ENCODE results near the gene NME3. TPM values are rescaled to one million over a fixed set of nuclear protein-coding genes. Genes with fewer than 3 reads are reported as not detected.

NME3 gene
- total RNA-seq, 1 donor: 63.9 TPM

DNA sequence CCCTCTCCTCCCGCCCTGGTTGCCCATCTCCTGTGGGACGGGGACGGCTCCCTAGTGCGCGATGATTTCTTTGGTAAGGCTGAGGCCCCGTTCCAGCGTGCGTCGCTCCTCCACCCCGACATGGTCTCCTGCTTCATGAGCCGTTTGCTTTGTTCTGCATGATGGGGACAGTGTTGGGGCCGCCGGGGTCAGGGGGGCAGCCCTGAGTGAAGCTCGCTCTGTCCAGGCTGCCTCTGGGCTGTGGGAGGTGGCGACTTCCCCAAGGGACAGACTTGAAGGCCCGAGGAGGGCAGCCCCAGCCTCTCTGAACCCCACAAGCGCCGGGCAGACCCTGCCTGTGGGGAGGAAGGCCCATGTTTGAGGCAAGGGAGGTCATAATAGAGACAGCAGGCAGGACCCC, 12.4 kb downstream of the NME3 start:
- DNase-seq (ENCODE audit: low read depth): no peak

GRCh38 chr16:1757714-1758461, 13.5 kb downstream of the NME3 start:
- TF ChIP-seq, protein P1, sequence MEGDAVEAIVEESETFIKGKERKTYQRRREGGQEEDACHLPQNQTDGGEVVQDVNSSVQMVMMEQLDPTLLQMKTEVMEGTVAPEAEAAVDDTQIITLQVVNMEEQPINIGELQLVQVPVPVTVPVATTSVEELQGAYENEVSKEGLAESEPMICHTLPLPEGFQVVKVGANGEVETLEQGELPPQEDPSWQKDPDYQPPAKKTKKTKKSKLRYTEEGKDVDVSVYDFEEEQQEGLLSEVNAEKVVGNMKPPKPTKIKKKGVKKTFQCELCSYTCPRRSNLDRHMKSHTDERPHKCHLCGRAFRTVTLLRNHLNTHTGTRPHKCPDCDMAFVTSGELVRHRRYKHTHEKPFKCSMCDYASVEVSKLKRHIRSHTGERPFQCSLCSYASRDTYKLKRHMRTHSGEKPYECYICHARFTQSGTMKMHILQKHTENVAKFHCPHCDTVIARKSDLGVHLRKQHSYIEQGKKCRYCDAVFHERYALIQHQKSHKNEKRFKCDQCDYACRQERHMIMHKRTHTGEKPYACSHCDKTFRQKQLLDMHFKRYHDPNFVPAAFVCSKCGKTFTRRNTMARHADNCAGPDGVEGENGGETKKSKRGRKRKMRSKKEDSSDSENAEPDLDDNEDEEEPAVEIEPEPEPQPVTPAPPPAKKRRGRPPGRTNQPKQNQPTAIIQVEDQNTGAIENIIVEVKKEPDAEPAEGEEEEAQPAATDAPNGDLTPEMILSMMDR (IDR thresholded peaks at IDR 0.05; ENCODE audit: insufficient read depth, low read depth, low read length): no peak
- no peak for DNase-seq (ENCODE audit: low read depth)
- no peak overlapping the region for H3K4me3 ChIP-seq (ENCODE audit: low read depth, low read length)

More for the DNA sequence above, 12.4 kb downstream of the NME3 start:
- H3K4me3 ChIP-seq (ENCODE audit: low read depth, low read length): no peak overlapping the region
- TF ChIP-seq, protein P1 (IDR thresholded peaks at IDR 0.05; ENCODE audit: insufficient read depth, low read depth, low read length): no peak

GRCh38 chr16:1754204-1754603, 17.1 kb downstream of the NME3 start:
- TF ChIP-seq, protein P1 (IDR thresholded peaks at IDR 0.05; ENCODE audit: insufficient read depth, low read depth, low read length): no peak
- H3K4me3 ChIP-seq (ENCODE audit: low read depth, low read length): no peak overlapping the region
- DNase-seq (ENCODE audit: low read depth): no peak

DNA sequence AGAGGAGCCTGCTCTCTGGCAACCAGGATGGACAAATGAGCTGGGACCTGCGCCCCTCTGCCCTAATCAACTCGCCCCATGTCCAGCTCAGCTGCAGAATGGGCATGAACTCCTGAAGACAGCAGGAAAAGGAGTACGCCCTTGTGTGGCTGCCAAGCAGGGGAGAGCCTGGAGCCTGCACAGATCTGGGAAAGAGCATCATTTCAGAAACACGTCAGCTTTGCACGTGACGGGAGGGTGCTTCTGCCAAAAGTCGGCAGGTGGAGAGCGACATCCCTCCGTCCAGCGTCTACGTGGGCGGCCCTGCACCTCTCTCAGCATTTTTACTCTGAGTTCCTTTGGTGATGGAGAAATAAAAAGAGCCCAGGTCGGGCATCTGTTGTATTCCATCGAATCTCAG, 18.5 kb downstream of the NME3 start:
- DNase-seq (ENCODE audit: low read depth): no peak
- TF ChIP-seq, protein P1 (IDR thresholded peaks at IDR 0.05; ENCODE audit: insufficient read depth, low read depth, low read length): no peak
- no peak overlapping the region for H3K4me3 ChIP-seq (ENCODE audit: low read depth, low read length)

DNA sequence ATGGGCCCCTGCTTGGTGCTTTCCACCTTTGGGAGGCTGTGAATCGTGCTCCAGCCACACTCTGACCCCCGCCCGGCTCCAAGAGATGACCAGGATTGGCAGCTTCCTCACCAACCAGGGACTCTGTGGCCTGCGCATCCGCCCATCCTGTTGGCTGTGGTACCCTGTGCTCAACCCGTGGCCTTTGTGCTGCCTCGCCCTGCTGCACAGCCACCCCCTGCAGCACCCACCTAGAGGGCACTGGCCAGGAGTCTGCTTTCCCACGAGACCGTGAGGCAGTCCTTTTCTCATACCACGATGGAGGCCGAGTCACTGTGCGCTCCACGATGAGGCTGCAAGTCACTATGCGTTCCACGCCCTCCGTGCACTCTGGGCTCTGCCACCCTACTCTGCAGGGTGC, 19.4 kb downstream of the NME3 start:
- DNase-seq (ENCODE audit: low read depth): no peak
- TF ChIP-seq, protein P1 (IDR thresholded peaks at IDR 0.05; ENCODE audit: insufficient read depth, low read depth, low read length): no peak
- no peak overlapping the region for H3K4me3 ChIP-seq (ENCODE audit: low read depth, low read length)

DNA sequence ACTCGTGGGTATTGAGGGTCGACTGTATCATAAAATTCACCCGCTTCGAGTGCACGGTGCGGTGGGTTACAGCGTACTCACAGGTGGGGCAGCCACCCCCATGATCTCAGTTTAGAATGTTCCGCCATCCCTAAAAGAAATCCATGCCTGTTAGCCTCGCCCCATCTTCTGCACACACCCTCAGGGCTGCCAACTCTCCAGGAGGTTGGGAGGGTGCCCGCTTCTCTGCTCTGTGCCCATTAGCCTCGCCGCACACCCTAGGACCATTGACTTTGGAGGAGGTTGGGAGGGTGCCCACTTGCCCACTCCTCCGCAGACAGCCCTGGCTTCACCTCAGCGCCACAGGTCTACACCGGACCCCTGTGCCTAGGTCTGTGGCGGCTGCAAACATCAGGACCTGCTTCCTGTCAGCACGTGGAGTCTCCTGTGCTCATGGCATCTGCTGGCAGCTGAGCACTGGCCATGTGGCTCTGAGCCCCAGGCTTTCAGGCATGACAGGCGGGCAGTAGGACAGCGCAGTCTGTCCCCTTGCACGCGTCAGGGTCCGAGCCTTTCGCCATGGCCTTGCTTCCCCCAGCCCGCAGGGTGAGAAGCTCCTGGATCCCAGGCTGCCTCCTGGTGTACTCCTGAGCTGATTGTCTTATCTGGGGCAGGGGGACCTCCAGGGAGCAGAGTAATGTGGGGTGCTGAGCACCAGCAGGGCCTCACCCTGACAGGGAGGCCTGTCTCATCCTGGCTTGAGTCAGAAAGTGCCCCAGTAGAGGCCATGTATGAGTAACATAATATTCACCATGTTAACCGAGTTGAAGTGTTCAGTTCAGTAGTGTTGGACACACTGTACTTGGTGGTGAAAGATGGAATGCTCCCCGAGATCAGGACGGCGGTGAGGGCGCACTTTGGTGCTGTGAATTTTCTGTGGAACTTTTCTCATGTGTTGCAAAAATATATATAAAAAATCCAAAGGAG, 21.9 kb downstream of the NME3 start:
- no peak overlapping the region for H3K4me3 ChIP-seq (ENCODE audit: low read depth, low read length)
- TF ChIP-seq, protein P1 (IDR thresholded peaks at IDR 0.05; ENCODE audit: insufficient read depth, low read depth, low read length): no peak
- DNase-seq (ENCODE audit: low read depth): no peak
